ENCODE measurements around the gene PDCD1.

The PDCD1 gene

DNA sequence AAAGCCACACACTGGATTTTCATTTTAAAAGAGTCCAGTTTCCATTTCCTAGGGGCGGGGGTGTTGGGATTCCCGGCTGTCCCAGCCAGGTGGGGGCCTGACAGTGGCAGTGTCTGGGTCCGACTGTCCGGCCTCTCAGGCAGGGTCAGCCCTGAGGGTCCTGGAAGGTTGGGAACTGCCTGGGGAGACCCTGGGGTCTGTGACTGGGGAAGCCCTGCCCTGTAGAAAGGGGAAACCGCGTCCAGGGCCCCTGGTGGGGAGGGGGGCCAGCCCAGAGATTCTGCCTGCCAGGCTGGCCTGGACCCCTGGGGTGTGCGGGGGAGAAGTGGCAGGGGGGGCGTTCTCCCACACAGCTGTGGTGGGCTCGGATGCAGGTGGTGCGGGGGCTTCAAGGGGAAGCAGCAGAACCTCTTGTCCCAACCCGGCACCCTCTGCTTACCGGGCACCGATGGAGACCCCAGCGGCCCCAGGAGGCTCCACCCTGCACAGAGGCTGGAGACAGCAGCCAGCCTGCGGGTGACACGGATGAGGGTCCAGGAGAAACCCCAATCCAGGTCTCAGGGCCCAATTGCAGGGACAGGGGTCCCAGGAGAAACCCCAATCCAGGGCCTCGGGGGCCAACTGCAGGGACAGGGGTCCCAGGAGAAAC lies 15.7 kb upstream of the PDCD1 start:
- no peak overlapping the region for H3K4me3 ChIP-seq (replicated peaks; ENCODE audit: low read depth, low read length)
- TF ChIP-seq, protein P1, sequence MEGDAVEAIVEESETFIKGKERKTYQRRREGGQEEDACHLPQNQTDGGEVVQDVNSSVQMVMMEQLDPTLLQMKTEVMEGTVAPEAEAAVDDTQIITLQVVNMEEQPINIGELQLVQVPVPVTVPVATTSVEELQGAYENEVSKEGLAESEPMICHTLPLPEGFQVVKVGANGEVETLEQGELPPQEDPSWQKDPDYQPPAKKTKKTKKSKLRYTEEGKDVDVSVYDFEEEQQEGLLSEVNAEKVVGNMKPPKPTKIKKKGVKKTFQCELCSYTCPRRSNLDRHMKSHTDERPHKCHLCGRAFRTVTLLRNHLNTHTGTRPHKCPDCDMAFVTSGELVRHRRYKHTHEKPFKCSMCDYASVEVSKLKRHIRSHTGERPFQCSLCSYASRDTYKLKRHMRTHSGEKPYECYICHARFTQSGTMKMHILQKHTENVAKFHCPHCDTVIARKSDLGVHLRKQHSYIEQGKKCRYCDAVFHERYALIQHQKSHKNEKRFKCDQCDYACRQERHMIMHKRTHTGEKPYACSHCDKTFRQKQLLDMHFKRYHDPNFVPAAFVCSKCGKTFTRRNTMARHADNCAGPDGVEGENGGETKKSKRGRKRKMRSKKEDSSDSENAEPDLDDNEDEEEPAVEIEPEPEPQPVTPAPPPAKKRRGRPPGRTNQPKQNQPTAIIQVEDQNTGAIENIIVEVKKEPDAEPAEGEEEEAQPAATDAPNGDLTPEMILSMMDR (IDR thresholded peaks at IDR 0.05; ENCODE audit: low read depth, low read length, missing control alignments): no peak
- DNase-seq (ENCODE audit: extremely low read depth, low read depth): no peak

DNA sequence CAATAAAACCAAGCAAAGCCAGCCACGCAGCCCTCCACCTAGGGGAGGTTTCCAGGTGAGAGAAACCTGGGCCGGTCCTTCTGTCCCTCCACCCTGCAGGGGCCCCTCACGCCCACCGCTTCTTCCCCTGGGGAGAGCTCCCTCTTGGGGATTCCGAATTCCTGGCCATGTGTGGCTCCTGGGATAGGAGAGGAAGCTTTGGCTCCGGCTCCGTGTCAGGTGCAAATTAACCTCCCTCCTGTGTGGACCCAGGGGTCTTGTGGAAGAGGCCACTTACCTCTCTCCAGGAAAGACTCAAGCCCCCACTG lies 15.1 kb upstream of the PDCD1 start:
- DNase-seq (ENCODE audit: extremely low read depth, low read depth): no peak
- TF ChIP-seq, protein P1 (IDR thresholded peaks at IDR 0.05; ENCODE audit: low read depth, low read length, missing control alignments): no peak
- H3K4me3 ChIP-seq (replicated peaks; ENCODE audit: low read depth, low read length): no peak overlapping the region

DNA sequence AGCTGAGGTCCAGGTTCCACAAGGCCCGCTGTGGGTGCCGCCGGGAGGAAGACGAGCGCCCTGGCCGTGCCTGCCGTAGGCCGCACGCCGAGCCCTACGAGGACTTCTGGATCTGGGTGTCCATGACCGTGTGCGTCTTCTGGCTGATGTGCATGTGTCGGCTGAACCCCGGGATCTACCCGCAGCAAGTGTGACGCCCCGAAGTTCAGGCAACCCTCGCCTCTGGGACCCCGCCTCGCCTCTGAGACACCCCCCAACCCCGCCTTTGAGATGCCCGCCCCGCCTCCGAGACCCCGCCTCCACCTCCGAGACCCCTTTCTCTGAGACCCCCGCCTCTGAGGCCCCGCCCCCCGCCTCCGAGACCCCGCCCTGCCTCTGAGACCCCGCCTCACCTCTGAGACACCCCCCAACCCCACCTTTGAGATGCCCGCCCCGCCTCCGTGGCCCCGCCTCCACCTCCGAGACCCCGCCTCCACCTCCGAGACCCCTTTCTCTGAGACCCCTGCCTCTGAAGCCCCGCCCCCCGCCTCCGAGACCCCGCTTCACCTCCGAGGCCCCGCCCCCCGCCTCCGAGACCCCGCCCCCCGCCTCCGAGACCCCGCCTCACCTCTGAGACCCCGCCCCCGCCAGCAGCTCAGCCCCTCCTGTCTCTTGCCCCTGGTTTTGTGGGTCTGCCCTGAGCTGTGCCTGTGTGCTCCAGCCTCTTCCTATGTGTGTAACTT lies 14.5 kb upstream of the PDCD1 start:
- H3K4me3 ChIP-seq (replicated peaks; ENCODE audit: low read depth, low read length): no peak overlapping the region
- TF ChIP-seq, protein P1 (IDR thresholded peaks at IDR 0.05; ENCODE audit: low read depth, low read length, missing control alignments): no peak
- no peak for DNase-seq (ENCODE audit: extremely low read depth, low read depth)

DNA sequence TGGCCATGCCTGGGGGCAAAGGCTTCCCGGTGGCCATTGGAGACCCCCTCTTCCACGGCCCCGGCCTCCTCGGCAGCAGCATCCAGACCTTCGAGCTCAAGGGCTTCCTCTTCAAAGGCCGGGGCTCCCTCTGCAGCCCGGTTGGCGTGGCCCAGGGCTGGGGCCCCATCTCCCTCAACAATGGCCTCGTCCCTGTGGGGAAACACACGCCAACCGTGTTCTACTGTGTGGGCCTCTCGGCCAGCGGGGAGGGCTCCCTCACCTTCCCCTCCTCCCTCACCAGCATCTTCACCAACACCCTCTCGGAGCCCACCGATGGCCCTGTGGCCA lies 13.6 kb upstream of the PDCD1 start:
- TF ChIP-seq, protein P1 (IDR thresholded peaks at IDR 0.05; ENCODE audit: low read depth, low read length, missing control alignments): no peak
- H3K4me3 ChIP-seq (replicated peaks; ENCODE audit: low read depth, low read length): no peak overlapping the region
- DNase-seq (ENCODE audit: extremely low read depth, low read depth): no peak

- DNase-seq (ENCODE audit: extremely low read depth, low read depth): no peak
- TF ChIP-seq, protein P1 (IDR thresholded peaks at IDR 0.05; ENCODE audit: low read depth, low read length, missing control alignments): no peak
- H3K4me3 ChIP-seq (replicated peaks; ENCODE audit: low read depth, low read length): no peak overlapping the region
Observed at GRCh38 chr2:241871538-241872312, 13.0 kb upstream of the PDCD1 start.

DNA sequence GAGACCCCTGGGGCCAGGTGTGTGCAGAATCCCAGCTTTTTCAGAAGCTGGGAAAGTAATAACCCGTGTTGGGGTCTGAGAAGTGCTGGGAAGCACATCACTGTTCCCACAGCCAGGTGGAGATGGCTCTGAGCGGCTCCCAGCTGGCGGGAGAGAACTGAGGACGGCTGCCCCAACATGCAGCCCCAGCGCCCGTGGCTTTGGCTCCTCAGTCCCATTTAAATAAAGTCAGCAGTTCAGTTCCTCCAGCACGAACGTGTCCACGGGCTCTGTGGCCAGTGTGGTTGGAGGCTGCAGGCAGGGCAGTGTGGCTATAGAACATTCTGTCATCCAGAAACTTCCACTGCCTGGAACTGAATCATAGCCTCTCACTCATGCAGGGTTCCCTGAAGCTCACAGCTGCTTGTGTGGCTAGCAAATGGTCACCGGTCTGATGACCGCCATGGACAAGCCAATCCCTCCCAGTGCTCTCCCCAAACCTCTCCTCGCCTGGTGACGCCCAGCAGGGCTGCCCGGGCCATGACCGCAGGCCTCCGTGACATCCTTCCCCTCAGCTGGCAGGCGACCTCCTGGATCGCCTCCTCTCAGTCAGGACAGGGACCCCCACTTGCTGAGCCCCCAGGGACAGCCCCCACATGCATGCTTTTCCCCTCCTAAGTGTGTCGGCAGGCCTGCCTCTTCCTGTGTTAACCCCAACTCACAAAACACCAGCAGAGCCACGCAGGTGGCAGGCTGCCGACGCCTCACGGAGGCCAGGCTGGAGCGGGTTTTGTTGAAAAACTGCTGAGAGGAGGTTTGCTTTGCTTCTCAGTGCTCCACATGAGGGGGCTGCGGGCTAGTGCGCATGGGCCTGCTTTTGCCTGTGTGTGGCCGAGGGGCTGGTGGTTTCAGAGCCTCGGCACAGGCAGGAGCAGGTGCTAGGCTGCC lies 12.2 kb upstream of the PDCD1 start:
- H3K4me3 ChIP-seq (replicated peaks; ENCODE audit: low read depth, low read length): no peak overlapping the region
- TF ChIP-seq, protein P1 (IDR thresholded peaks at IDR 0.05; ENCODE audit: low read depth, low read length, missing control alignments): no peak
- no peak for DNase-seq (ENCODE audit: extremely low read depth, low read depth)

Data from HFF-Myc (cell line).